Lower lobe of right lung (tissue), 2 donors: ENCODE measurements around the gene VPS41. TPM values are rescaled to one million over a fixed set of nuclear protein-coding genes. Genes with fewer than 3 reads are reported as not detected.

Experiments used
- ATAC-seq, 2 donors: fragments of 200-7000 bp; cut with Tn5 transposase; one replicate each; pipeline ENCODE4 v1.9.1; 2020 to 2022; ENCODE audit warnings: mild to moderate bottlenecking in 2 of 2, moderate library complexity in 2 of 2
- DNase-seq: peaks from one replicate; pipeline ENCODE4 v3.0.0-alpha.2; 2020
- H3K27ac ChIP-seq: fragments of 200-600 bp; one replicate; pipeline ENCODE4 v1.8.0; 2022
- H3K27me3 ChIP-seq: fragments of 200-600 bp; one replicate; pipeline ENCODE4 v1.8.0; 2022; ENCODE audit warnings: low read depth
- H3K36me3 ChIP-seq: fragments of 200-600 bp; one replicate; pipeline ENCODE4 v1.8.0; 2022; ENCODE audit warnings: mild to moderate bottlenecking
- H3K4me1 ChIP-seq: fragments of 200-600 bp; one replicate; pipeline ENCODE4 v1.8.0; 2022
- H3K4me3 ChIP-seq: fragments of 200-600 bp; one replicate; pipeline ENCODE4 v1.8.0; 2022; ENCODE audit warnings: mild to moderate bottlenecking
- H3K9me3 ChIP-seq: fragments of 200-600 bp; one replicate; pipeline ENCODE4 v1.8.0; 2022
- intact Hi-C: fragments of 100-400 bp; cut with DNase I; formaldehyde crosslinking; loops from one replicate; pipeline ENCODE4 v1.11.0; 2022
- total RNA-seq: library from RNA; stranded (reverse); fragmentation: NEBNext Ultra II Directional; extraction: Animal tissue kit (Norgen Biotek cat#: 25700); gene quantifications from one replicate; pipeline ENCODE4 v1.2.1, GENCODE V29; 2021
- TF ChIP-seq, protein P1 (sequence below): fragments of 200-600 bp; IDR thresholded peaks from one replicate; pipeline ENCODE4 v1.8.0; 2022; ENCODE audit warnings: antibody characterized with exemption, mild to moderate bottlenecking
- donor health status: DM: no; HTN: yes; CAD: no; lungs with severe emphysema.

The VPS41 gene
- total RNA-seq, 1 donor from 2014 or later = 103 TPM

GRCh38 chr7:38928506-38928905 is 19.5 kb upstream of the VPS41 start:
- H3K9me3 ChIP-seq = no peaks in the 10 kb centered on the region
- ATAC-seq (no peak), DNase-seq (no peak)
- peaks cover 6% of the 10 kb centered on the region for H3K4me1 ChIP-seq
- H3K27ac ChIP-seq = no peak overlapping the region
- H3K4me3 ChIP-seq = no peak overlapping the region
- H3K27me3 ChIP-seq = no peaks in the 10 kb centered on the region
- intact Hi-C loops = no loop called here
- TF ChIP-seq, protein P1, sequence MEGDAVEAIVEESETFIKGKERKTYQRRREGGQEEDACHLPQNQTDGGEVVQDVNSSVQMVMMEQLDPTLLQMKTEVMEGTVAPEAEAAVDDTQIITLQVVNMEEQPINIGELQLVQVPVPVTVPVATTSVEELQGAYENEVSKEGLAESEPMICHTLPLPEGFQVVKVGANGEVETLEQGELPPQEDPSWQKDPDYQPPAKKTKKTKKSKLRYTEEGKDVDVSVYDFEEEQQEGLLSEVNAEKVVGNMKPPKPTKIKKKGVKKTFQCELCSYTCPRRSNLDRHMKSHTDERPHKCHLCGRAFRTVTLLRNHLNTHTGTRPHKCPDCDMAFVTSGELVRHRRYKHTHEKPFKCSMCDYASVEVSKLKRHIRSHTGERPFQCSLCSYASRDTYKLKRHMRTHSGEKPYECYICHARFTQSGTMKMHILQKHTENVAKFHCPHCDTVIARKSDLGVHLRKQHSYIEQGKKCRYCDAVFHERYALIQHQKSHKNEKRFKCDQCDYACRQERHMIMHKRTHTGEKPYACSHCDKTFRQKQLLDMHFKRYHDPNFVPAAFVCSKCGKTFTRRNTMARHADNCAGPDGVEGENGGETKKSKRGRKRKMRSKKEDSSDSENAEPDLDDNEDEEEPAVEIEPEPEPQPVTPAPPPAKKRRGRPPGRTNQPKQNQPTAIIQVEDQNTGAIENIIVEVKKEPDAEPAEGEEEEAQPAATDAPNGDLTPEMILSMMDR = no peak
- no peaks in the 10 kb centered on the region for H3K36me3 ChIP-seq

GRCh38 chr7:38927751-38928150 is 18.8 kb upstream of the VPS41 start:
- Histone ChIP-seq H3K27ac (no peak overlapping the region), H3K36me3 (no peaks in the 10 kb centered on the region), H3K9me3 (no peaks in the 10 kb centered on the region), H3K27me3 (no peaks in the 10 kb centered on the region), H3K4me3 (no peak overlapping the region), H3K4me1 (peaks cover 6% of the 10 kb centered on the region)
- ATAC-seq (no peak), DNase-seq (no peak)
- intact Hi-C loops = no loop called here
- TF ChIP-seq, protein P1 = no peak

DNA sequence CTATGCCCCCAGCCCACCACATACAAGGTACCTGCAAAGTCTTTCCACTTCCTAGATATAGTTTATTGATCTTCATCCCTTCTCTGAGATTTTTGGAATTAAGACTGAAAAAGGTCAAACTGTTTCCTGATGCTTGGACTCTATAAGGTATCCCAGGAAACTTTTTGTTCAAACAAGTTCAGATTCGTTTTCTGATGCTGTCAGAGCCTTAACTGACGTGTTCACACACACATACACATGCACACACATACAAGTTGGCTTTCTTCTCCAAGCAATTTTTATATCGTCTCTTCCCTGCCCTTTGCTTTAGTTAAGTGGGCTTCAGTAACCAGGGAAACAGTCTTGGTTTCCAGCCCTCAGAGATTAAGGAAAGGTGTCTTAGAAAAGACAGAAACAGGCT is 11.7 kb upstream of the VPS41 start:
- intact Hi-C loops = no loop called here
- no peaks in the 10 kb centered on the region for H3K4me1 ChIP-seq
- TF ChIP-seq, protein P1 = no peak
- no peak overlapping the region for H3K27ac ChIP-seq
- DNase-seq = no peak
- no peak for ATAC-seq
- no peak overlapping the region for H3K4me3 ChIP-seq
- no peaks in the 10 kb centered on the region for H3K36me3 ChIP-seq
- H3K9me3 ChIP-seq = no peaks in the 10 kb centered on the region
- no peaks in the 10 kb centered on the region for H3K27me3 ChIP-seq

- Histone ChIP-seq H3K9me3 (no peaks in the 10 kb centered on the region), H3K36me3 (no peaks in the 10 kb centered on the region), H3K4me3 (no peak overlapping the region), H3K27ac (no peak overlapping the region), H3K27me3 (no peaks in the 10 kb centered on the region), H3K4me1 (no peaks in the 10 kb centered on the region)
- TF ChIP-seq, protein P1 = no peak
- intact Hi-C loops = no loop called here
- ATAC-seq (no peak), DNase-seq (no peak)
Observed at GRCh38 chr7:38916396-38916795, 7.4 kb upstream of the VPS41 start.

- Histone ChIP-seq H3K4me3 (no peak overlapping the region), H3K36me3 (no peaks in the 10 kb centered on the region), H3K27ac (no peak overlapping the region), H3K4me1 (peaks cover 18% of the 10 kb centered on the region), H3K27me3 (no peaks in the 10 kb centered on the region), H3K9me3 (no peaks in the 10 kb centered on the region)
- TF ChIP-seq, protein P1 = no peak
- intact Hi-C loops = no loop called here
- no peak for ATAC-seq
- no peak for DNase-seq
Observed at GRCh38 chr7:38909870-38910269, 879 bp upstream of the VPS41 start.

GRCh38 chr7:38907766-38908165 is 1.2 kb downstream of the VPS41 start:
- TF ChIP-seq, protein P1 = no peak
- ATAC-seq = no peak
- H3K4me3 ChIP-seq = peak overlapping the region; percentile 90

More at GRCh38 chr7:38907766-38908165, 1.2 kb downstream of the VPS41 start:
- Histone ChIP-seq H3K27ac (no peak overlapping the region), H3K9me3 (no peaks in the 10 kb centered on the region), H3K4me1 (peaks cover 18% of the 10 kb centered on the region), H3K36me3 (no peaks in the 10 kb centered on the region), H3K27me3 (no peaks in the 10 kb centered on the region)
- intact Hi-C loops = no loop called here
- no peak for DNase-seq
